Measurements from ENCODE around the gene FHIP2A. TPM values are rescaled to one million over a fixed set of nuclear protein-coding genes. Genes with fewer than 3 reads are reported as not detected.

Gene FHIP2A
- total RNA-seq, 4 donors from 2014 or later, result 35.4 to 68.8 (median 58.0) TPM

DNA sequence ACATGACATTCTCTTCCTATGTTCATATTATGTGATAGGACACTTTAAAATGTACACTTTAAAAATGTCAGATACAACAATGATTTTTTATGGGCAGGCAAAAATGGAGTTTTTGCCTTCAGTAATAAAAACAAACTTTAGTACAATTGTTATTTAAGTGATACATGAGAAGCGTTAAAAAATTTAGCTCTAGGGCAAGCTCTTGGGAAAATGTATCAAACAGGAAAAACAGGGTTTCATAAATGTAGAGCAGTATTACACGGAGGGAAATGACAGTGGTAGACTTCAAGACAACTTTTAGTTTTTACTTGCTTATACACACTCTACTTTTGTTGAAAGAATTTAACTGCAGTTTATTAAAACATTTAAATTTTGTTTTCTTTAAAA lies 1.5 kb downstream of the FHIP2A start:
- Histone ChIP-seq H3K4me1 (peaks cover 0 to 47% (median 20%) of the 10 kb centered on the region in 4 donors), H3K27me3 (no peaks in the 10 kb centered on the region), H3K4me3 (peak overlapping the region; percentile 72 to 97 (median 90)), H3K36me3 (no peaks in the 10 kb centered on the region), H3K27ac (peak overlapping the region; percentile 93 to 99 (median 98)), H3K9me3 (no peaks in the 10 kb centered on the region)
- no peak for DNase-seq (ENCODE audit: low spot score in 2 of 2)
- TF ChIP-seq EP300 (IDR thresholded peaks at IDR 0.05) (no peak), POLR2A (IDR thresholded peaks at IDR 0.05) (no peak)
- TF ChIP-seq, protein P1, sequence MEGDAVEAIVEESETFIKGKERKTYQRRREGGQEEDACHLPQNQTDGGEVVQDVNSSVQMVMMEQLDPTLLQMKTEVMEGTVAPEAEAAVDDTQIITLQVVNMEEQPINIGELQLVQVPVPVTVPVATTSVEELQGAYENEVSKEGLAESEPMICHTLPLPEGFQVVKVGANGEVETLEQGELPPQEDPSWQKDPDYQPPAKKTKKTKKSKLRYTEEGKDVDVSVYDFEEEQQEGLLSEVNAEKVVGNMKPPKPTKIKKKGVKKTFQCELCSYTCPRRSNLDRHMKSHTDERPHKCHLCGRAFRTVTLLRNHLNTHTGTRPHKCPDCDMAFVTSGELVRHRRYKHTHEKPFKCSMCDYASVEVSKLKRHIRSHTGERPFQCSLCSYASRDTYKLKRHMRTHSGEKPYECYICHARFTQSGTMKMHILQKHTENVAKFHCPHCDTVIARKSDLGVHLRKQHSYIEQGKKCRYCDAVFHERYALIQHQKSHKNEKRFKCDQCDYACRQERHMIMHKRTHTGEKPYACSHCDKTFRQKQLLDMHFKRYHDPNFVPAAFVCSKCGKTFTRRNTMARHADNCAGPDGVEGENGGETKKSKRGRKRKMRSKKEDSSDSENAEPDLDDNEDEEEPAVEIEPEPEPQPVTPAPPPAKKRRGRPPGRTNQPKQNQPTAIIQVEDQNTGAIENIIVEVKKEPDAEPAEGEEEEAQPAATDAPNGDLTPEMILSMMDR (IDR thresholded peaks at IDR 0.05), result no peak
- 3 to 4% methylated on average over 2 of the region's 2 CpGs for WGBS, 2 donors

DNA sequence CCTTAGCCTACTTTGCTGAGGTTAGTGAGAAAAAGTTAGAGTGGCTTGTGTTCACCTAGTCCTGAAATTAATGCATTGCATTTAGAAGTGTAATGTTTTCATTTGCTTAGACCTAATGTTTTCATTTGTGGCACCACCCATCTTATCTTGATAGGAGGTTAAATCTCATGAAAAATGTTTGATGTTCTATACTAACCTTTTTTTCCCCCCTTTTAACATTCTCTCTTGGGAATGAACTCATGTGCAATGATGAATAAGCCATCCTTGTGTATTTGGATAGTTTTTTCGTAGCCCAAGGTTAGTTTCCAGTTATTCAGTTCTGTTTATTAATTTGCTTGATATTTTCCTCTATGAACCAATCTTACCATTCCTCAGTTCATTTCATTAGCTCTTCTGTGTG lies 2.8 kb downstream of the FHIP2A start:
- Histone ChIP-seq H3K27ac (peak overlapping the region in 2 of 4 donors; percentile 58 to 99), H3K36me3 (no peaks in the 10 kb centered on the region), H3K27me3 (no peaks in the 10 kb centered on the region), H3K4me1 (peaks cover 0 to 54% (median 20%) of the 10 kb centered on the region in 4 donors), H3K9me3 (no peaks in the 10 kb centered on the region), H3K4me3 (no peak overlapping the region)
- WGBS, 2 donors, result 48 to 82% methylated on average over 1 of the region's 1 CpG
- no peak for TF ChIP-seq POLR2A (IDR thresholded peaks at IDR 0.05)
- no peak for TF ChIP-seq EP300 (IDR thresholded peaks at IDR 0.05)
- TF ChIP-seq, protein P1 (IDR thresholded peaks at IDR 0.05), result no peak
- DNase-seq (ENCODE audit: low spot score in 2 of 2), result no peak

DNA sequence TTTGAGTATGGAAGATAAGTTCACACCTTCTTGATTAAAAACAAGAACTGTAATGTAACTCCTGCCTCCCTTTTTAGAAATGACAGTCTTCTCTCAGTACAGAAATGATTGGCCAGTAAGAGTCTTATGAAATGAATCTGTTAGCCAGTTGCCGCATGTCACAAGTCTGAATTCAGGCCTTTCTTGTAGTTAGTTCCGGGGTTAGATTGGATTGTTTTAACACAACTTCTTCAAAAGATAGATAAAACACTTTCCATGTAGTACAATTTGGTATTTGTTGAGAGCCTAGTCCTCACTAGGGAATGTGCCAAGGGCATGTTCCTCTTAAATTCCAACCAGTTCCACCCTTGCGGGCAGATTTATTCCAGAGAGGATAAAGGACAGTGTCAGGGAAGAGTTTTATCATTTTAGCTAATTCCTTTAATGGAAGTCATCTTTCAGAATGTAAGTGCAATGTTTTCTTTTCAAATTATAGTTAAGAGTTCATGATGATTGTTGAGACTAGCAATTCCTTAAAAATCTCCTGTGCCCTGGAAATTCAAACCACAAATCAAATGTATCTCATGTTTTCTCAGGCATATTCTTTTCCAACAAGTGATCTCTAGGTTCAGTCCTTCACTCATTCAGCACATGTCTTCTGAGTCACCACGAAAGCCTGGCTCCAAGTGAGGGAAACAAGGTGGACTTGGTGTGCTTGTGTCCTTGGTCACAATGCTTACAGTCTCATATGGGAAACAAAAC lies 4.1 kb downstream of the FHIP2A start:
- no peak for DNase-seq (ENCODE audit: low spot score in 2 of 2)
- no peak overlapping the region for H3K4me3 ChIP-seq
- peaks cover 0 to 55% (median 20%) of the 10 kb centered on the region in 4 donors for H3K4me1 ChIP-seq
- no peaks in the 10 kb centered on the region for H3K36me3 ChIP-seq
- no peaks in the 10 kb centered on the region for H3K27me3 ChIP-seq
- TF ChIP-seq, protein P1 (IDR thresholded peaks at IDR 0.05), result no peak
- no peak for TF ChIP-seq EP300 (IDR thresholded peaks at IDR 0.05)
- TF ChIP-seq POLR2A (IDR thresholded peaks at IDR 0.05), result no peak
- H3K9me3 ChIP-seq, result no peaks in the 10 kb centered on the region
- H3K27ac ChIP-seq, result peak overlapping the region in 2 of 4 donors; percentile 18 to 58
- WGBS, 2 donors, result 61 to 66% methylated on average over 4 of the region's 4 CpGs

DNA sequence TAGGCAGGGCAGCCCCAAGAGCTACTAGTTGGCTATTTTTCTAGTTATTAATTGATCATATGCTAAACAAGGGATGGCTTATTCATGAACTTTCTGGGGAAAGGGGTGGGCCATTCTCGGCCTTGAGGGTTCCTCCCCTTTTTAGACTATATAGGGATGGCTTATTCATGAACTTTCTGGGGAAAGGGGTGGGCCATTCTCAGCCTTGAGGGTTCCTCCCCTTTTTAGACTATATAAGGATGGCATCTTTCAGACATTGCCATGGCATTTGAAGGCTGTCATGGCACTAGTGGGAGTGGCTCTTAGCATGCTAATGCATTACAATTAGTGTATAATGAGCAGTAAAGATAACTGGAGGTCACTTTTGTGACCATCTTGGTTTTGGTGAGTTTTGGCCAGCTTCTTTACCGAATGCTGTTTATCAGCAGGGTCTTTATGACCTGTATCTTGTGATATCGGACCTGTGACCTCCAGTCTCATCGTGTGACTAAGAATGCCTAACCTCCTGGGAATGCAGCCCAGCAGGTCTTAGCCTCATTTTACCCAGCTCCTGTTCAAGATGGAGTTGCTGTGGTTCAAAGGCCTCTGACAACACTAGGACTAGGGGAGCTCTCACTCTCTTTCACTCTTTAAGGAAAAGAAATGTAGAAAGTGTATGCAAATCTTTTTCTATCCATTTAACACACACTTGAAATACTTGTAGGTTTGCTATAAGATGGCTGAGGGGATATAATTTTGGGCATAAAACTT lies 7.8 kb downstream of the FHIP2A start:
- no peak overlapping the region for H3K4me3 ChIP-seq
- no peak overlapping the region for H3K27ac ChIP-seq
- no peak for DNase-seq (ENCODE audit: low spot score in 2 of 2)
- 73 to 89% methylated on average over 4 of the region's 4 CpGs for WGBS, 2 donors
- H3K36me3 ChIP-seq, result peaks cover 0 to 14% (median 0%) of the 10 kb centered on the region in 3 donors
- TF ChIP-seq, protein P1 (IDR thresholded peaks at IDR 0.05), result no peak
- TF ChIP-seq EP300 (IDR thresholded peaks at IDR 0.05) (no peak), POLR2A (IDR thresholded peaks at IDR 0.05) (no peak)
- no peaks in the 10 kb centered on the region for H3K27me3 ChIP-seq
- H3K4me1 ChIP-seq, result peaks cover 0 to 47% (median 11%) of the 10 kb centered on the region in 4 donors
- H3K9me3 ChIP-seq, result no peaks in the 10 kb centered on the region
